ENCODE measurements around the gene GMCL2.

DNA sequence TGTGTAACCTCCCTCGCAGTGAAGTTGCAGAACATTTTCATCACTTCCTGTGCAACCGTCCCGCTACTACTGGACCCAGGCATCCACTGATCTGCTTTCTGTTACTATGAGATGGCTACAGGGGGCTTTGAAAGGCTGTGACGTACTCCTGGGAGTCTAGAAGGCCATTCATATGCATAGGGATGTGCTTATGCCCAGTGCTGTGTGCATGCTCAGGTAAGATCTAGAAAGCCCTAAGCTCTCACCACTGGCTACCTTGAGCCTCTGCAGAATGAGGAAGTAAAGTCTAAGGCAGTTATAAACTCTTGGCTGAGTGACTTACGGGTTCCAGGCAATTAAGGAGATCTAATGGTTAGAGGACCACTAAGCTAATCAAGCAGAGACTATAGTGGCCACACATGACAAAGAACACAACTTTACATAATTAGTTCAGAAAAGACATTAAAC is 28.9 kb upstream of the GMCL2 start:
- TF ChIP-seq CTCF (IDR thresholded peaks at IDR 0.05; ENCODE audit: poor library complexity) (no peak), EZH2 (IDR thresholded peaks at IDR 0.05; ENCODE audit: borderline replicate concordance) (no peak), EZH2phosphoT487 (IDR thresholded peaks at IDR 0.05; ENCODE audit: low read depth, severe bottlenecking, unreplicated experiment) (no peak)
